ENCODE measurements around the gene CLRN2.
"Not testable (repeated sequence)": the region's sequence is repeated elsewhere in the genome, so short reads cannot be mapped to it uniquely, and the experiment has no call there.

The CLRN2 gene

DNA sequence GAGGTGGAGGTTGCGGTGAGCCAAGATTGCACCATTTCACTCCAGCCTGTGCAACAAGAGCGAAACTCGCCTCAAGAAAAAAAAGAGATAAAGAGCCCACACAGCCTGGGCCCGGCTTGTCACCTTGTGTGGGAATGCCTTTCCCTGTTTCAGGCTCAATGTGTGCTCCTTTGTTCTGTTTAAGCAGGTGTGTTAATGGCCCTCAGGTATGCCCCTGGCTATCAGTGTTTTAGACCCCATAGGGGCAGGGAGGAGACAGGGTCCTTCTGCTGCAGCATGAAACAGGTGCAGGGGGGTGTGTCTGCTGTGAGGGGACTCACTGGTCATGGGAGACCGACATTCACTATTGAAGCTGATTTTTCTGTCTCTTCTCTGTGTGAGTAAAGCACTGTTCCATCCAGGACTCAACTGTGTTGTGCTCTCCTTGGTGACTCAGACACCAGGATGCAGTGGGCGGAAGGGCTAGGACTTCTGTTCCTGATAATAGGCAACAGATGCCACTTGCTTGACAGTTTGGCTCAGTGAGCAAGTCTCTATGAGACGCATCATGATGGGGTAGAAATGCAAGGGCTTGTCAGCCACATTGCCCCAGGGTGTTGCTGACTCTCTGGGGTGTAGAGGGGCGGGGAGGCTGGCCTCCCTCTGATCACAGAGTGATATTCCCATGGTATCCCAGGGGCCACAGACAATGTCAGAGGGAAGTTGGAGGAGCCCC lies 46.4 kb downstream of the CLRN2 start:
- no peak overlapping the region for H3K4me3 ChIP-seq (ENCODE audit: low read depth, low read length)
- no peak for DNase-seq (ENCODE audit: low read depth)
- TF ChIP-seq, protein P1, sequence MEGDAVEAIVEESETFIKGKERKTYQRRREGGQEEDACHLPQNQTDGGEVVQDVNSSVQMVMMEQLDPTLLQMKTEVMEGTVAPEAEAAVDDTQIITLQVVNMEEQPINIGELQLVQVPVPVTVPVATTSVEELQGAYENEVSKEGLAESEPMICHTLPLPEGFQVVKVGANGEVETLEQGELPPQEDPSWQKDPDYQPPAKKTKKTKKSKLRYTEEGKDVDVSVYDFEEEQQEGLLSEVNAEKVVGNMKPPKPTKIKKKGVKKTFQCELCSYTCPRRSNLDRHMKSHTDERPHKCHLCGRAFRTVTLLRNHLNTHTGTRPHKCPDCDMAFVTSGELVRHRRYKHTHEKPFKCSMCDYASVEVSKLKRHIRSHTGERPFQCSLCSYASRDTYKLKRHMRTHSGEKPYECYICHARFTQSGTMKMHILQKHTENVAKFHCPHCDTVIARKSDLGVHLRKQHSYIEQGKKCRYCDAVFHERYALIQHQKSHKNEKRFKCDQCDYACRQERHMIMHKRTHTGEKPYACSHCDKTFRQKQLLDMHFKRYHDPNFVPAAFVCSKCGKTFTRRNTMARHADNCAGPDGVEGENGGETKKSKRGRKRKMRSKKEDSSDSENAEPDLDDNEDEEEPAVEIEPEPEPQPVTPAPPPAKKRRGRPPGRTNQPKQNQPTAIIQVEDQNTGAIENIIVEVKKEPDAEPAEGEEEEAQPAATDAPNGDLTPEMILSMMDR (IDR thresholded peaks at IDR 0.05; ENCODE audit: control insufficient read depth, extremely low read depth, insufficient read depth): no peak

DNA sequence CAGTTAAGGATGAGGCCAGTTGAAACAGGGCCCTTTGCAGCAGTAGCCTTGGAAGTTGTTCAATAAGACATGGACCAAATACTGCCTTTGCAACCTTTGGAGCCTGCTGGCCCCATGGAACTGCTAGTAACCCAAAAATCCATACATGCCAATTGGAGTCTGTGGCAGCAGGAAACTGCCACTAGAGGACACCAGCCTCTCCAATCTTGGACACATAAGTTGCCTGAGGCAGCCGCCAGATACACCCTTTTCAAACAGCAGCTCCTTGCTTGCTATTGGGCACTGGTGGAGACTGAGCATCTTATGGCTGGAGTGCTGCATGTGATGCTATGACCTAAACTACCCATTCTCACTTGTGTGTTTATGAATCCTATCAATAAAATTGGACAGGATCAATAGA lies 47.2 kb downstream of the CLRN2 start:
- H3K4me3 ChIP-seq (ENCODE audit: low read depth, low read length): no peak overlapping the region
- TF ChIP-seq, protein P1 (IDR thresholded peaks at IDR 0.05; ENCODE audit: control insufficient read depth, extremely low read depth, insufficient read depth): peak; percentile 31; the same call in 1 of the 2 replicates
- DNase-seq (ENCODE audit: low read depth): no peak

DNA sequence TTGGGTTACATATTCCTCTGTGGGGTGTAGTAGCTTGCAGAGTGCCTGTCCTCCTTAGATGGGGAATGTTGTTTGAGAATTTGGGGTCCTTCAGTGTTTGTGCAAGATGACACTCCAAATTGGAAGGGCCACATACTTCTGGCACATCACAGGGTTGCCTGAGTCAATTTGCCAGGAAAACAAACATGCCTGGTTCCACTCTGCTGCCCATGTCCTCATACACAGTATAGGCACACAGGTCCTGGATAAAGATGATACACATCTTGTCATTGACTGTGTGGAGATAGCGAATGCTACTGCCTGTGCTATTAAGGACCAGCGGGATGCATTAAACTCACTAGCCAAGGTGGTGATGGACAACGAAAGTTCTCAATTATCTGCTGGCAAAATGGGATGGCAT lies 50.9 kb downstream of the CLRN2 start:
- TF ChIP-seq, protein P1 (IDR thresholded peaks at IDR 0.05; ENCODE audit: control insufficient read depth, extremely low read depth, insufficient read depth): no peak
- DNase-seq (ENCODE audit: low read depth): no peak
- H3K4me3 ChIP-seq (ENCODE audit: low read depth, low read length): no peak overlapping the region

DNA sequence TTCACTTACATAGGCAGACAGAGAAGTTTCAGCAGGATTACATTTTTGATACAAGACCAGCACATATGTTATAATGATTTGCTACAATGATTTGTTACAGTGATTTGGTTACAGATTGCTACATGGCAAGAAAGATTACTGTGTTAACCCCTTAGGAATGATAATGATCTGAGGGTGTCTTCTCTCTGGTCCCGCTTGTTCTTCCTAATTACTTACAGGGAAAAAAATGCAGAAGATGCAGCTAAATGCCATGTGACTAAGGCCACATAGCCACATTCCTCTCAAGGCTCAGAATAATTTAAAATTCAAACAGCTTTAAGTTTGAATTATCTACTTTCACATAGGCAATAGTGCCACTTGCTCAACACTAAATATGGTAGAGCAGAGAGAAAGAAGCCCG lies 52.3 kb downstream of the CLRN2 start:
- DNase-seq (ENCODE audit: low read depth): no peak
- H3K4me3 ChIP-seq (ENCODE audit: low read depth, low read length): no peak overlapping the region
- TF ChIP-seq, protein P1 (IDR thresholded peaks at IDR 0.05; ENCODE audit: control insufficient read depth, extremely low read depth, insufficient read depth): no peak

DNA sequence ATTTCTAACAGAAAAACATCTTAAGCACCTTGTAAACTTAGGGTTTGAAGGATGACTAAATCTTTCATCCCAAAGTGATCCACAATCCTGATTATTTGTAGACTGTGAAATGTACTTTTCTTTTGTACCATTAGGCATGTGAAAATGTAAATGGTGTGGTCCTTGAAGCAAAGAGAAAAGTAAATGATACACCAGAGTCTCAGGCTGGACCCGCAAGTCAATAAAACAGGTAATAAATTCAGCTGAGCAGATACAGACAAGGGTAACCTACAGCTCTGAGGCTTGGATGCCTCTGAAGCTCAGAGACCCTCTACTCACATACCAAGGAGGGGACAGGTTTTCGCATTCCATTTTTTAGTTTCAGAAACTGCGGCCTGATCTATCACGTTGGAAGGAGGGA lies 59.2 kb downstream of the CLRN2 start:
- DNase-seq (ENCODE audit: low read depth): no peak
- TF ChIP-seq, protein P1 (IDR thresholded peaks at IDR 0.05; ENCODE audit: control insufficient read depth, extremely low read depth, insufficient read depth): no peak
- H3K4me3 ChIP-seq (ENCODE audit: low read depth, low read length): no peak overlapping the region

DNA sequence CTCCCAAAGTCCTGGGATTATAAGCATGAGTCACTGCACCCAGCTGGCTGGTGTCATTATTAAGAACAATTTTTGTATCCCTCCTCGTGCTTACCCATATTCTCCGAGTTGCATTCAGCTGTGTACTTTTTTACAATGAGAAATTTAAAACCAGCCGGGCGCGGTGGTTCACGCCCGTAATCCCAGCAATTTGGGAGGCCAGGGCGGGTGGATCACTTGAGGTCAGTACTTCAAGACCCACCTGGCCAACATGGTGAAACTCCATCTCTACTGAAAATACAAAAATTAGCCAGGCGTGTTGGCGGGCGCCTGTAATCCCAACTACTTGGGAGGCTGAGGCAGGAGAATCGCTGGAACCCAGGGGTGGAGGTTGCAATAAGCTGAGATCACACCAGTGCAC lies 60.2 kb downstream of the CLRN2 start:
- not testable (repeated sequence) for H3K4me3 ChIP-seq (ENCODE audit: low read depth, low read length); DNase-seq (ENCODE audit: low read depth)

Measured in LNCaP clone FGC (cell line).